Measurements from ENCODE around the gene JPH4.
"Not testable (repeated sequence)": the region's sequence is repeated elsewhere in the genome, so short reads cannot be mapped to it uniquely, and the experiment has no call there.

JPH4 gene

GRCh38 chr14:23590198-23590597 lies 11.6 kb upstream of the JPH4 start:
- no peak overlapping the region for H3K27ac ChIP-seq (ENCODE audit: low read depth, low read length, severe bottlenecking)
- H3K36me3 ChIP-seq (ENCODE audit: control insufficient read depth, insufficient read depth, low read length), result no peaks in the 10 kb centered on the region
- H3K9me3 ChIP-seq (ENCODE audit: control insufficient read depth, low read length), result no peaks in the 10 kb centered on the region
- no peak overlapping the region for H3K4me3 ChIP-seq (ENCODE audit: extremely low read depth, insufficient read depth, low read length, poor library complexity, severe bottlenecking)
- 82 to 100% methylated on average over 1 to 2 of the region's 4 CpGs for WGBS, 2 experiments (ENCODE audit: insufficient coverage in 2 of 2)
- no peaks in the 10 kb centered on the region for H3K4me1 ChIP-seq (ENCODE audit: control insufficient read depth, insufficient read depth, low read length, poor library complexity, severe bottlenecking)

GRCh38 chr14:23589606-23590005 lies 11.0 kb upstream of the JPH4 start:
- H3K36me3 ChIP-seq (ENCODE audit: control insufficient read depth, insufficient read depth, low read length), result no peaks in the 10 kb centered on the region
- no peak overlapping the region for H3K27ac ChIP-seq (ENCODE audit: low read depth, low read length, severe bottlenecking)
- no peaks in the 10 kb centered on the region for H3K4me1 ChIP-seq (ENCODE audit: control insufficient read depth, insufficient read depth, low read length, poor library complexity, severe bottlenecking)
- WGBS, 2 experiments (ENCODE audit: insufficient coverage in 2 of 2), result 100% methylated on average over 1 to 2 of the region's 2 CpGs
- H3K9me3 ChIP-seq (ENCODE audit: control insufficient read depth, low read length), result no peaks in the 10 kb centered on the region
- H3K4me3 ChIP-seq (ENCODE audit: extremely low read depth, insufficient read depth, low read length, poor library complexity, severe bottlenecking), result no peak overlapping the region

DNA sequence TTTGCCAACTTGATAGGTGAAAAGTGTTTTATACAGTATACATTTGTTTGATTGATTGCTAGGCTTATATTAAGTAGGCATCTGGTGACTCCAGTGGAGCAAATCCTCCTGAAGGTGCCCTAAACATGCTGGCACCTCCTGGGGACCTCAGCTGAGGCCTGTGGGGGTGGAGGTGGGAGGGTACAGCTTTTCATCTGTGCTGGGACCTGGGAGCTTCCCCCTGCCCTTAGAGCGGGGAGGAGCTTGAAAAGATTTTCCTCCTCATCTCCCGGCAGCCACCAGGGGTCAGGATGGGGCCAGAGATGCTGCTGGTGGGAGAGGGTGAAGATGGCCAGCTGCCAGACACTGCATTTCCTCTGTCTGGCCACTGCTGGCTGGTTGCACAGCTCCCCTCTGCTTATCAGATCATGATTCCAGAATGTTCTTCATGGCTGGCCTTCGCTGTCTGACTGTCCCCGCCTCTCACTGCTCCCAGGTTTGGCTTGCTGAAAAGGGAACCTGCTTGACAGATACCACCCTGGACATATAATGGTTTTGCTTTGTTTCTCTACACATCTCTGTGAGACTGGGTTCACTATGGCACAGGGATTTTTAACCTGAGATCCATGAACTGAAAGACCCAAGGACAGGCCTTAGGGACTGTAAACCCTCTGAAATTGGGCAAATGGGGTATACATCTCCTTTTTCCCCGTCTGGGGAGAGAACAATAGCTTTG lies 10.5 kb upstream of the JPH4 start:
- Histone ChIP-seq H3K4me1 (ENCODE audit: control insufficient read depth, insufficient read depth, low read length, poor library complexity, severe bottlenecking) (no peaks in the 10 kb centered on the region), H3K9me3 (ENCODE audit: control insufficient read depth, low read length) (no peaks in the 10 kb centered on the region), H3K27ac (ENCODE audit: low read depth, low read length, severe bottlenecking) (no peak overlapping the region), H3K36me3 (ENCODE audit: control insufficient read depth, insufficient read depth, low read length) (no peaks in the 10 kb centered on the region), H3K4me3 (ENCODE audit: extremely low read depth, insufficient read depth, low read length, poor library complexity, severe bottlenecking) (no peak overlapping the region)
- 0 to 15% methylated on average over 3 to 5 of the region's 5 CpGs for whole genome bisulfite sequencing, 2 experiments (ENCODE audit: insufficient coverage in 2 of 2)

- not testable (repeated sequence) for H3K27ac ChIP-seq (ENCODE audit: low read depth, low read length, severe bottlenecking); H3K36me3 ChIP-seq (ENCODE audit: control insufficient read depth, insufficient read depth, low read length); H3K4me3 ChIP-seq (ENCODE audit: extremely low read depth, insufficient read depth, low read length, poor library complexity, severe bottlenecking); H3K9me3 ChIP-seq (ENCODE audit: control insufficient read depth, low read length); H3K4me1 ChIP-seq (ENCODE audit: control insufficient read depth, insufficient read depth, low read length, poor library complexity, severe bottlenecking)
- whole genome bisulfite sequencing, 2 experiments (ENCODE audit: insufficient coverage in 2 of 2), result 92 to 97% methylated on average over 9 to 16 of the region's 26 CpGs
These were observed 6.1 kb upstream of the JPH4 start for GRCh38 chr14:23584527-23585203.

DNA sequence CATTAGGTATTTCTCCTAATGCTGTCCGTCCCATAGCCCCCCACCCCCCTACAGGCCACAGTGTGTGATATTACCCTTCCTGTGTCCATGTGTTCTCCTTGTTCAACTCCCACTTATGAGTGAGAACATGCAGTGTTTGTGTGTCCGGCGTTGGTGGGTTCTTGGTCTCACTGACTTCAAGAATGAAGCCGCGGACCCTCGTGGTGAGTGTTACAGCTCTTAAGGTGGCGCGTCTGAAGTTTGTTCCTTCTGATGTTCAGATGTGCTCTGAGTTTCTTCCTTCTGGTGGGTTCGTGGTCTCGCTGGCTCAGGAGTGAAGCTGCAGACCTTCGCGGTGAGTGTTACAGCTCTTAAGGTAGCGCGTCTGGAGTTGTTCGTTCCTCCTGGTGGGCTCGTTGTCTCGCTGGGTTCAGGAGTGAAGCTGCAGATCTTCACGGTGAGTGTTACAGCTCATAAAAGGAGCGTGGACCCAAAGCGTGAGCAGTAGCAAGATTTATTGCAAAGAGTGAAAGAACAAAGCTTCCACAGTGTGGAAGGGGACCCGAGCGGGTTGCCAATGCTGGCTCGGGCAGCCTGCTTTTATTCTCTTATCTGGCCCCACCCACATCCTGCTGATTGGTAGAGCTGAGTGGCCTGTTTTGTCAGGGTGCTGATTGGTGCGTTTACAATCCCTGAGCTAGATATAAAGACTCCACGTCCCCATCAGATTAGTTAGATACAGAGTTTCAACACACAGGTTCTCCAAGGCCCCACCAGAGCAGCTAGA lies 5.4 kb upstream of the JPH4 start:
- WGBS, 2 experiments (ENCODE audit: insufficient coverage in 2 of 2), result 93 to 96% methylated on average over 15 to 17 of the region's 25 CpGs
- H3K36me3 ChIP-seq (ENCODE audit: control insufficient read depth, insufficient read depth, low read length); H3K4me1 ChIP-seq (ENCODE audit: control insufficient read depth, insufficient read depth, low read length, poor library complexity, severe bottlenecking); H3K4me3 ChIP-seq (ENCODE audit: extremely low read depth, insufficient read depth, low read length, poor library complexity, severe bottlenecking); H3K27ac ChIP-seq (ENCODE audit: low read depth, low read length, severe bottlenecking); H3K9me3 ChIP-seq (ENCODE audit: control insufficient read depth, low read length): not testable (repeated sequence)

DNA sequence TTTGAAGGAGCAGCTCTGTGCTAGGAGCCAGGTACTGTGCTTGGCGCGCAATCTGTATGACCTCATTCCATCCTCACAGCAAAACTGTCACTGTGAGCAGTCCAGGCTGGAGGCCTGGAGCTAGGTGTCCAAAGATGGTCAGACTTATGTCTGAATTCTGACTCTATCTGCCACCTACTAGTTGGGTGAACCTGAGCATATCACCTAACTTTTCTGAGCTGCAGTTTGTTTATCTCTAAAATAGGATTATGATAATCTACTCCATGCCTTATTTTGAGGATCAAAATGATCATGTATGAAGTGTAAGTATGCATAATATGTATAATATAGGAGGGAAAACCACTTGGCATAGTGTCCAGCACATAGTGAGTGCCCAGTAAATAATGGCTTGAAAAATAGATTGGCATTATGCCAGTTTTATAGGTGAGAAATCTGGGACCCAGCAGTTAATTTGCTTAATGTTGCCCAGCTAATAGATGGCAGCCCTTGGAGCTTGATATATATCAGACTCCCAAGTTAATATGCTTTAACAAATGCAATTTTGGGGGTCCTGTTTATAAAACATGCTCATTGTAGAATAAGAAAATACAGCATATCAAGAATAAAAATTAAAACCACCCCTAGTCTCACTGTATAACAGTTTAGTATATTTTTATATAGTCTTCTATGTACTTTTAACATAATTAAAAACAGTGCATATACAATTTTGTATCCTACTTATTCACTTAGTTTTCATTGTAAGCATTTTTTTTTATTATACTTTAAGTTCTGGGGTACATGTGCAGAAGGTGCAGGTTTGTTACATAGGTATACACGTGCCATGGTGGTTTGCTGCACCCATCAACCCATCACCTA lies 4.5 kb upstream of the JPH4 start:
- peaks cover 3% of the 10 kb centered on the region for H3K4me1 ChIP-seq (ENCODE audit: control insufficient read depth, insufficient read depth, low read length, poor library complexity, severe bottlenecking)
- WGBS, 2 experiments (ENCODE audit: insufficient coverage in 2 of 2), result 100% methylated on average over 2 of the region's 3 CpGs
- H3K36me3 ChIP-seq (ENCODE audit: control insufficient read depth, insufficient read depth, low read length), result no peaks in the 10 kb centered on the region
- H3K9me3 ChIP-seq (ENCODE audit: control insufficient read depth, low read length), result no peaks in the 10 kb centered on the region
- H3K4me3 ChIP-seq (ENCODE audit: extremely low read depth, insufficient read depth, low read length, poor library complexity, severe bottlenecking), result no peak overlapping the region
- H3K27ac ChIP-seq (ENCODE audit: low read depth, low read length, severe bottlenecking), result no peak overlapping the region

GRCh38 chr14:23580948-23581281 lies 2.3 kb upstream of the JPH4 start:
- Histone ChIP-seq H3K4me3 (ENCODE audit: extremely low read depth, insufficient read depth, low read length, poor library complexity, severe bottlenecking) (no peak overlapping the region), H3K9me3 (ENCODE audit: control insufficient read depth, low read length) (no peaks in the 10 kb centered on the region)
- 93 to 99% methylated on average over 4 to 6 of the region's 8 CpGs for WGBS, 2 experiments (ENCODE audit: insufficient coverage in 2 of 2)

GRCh38 chr14:23580152-23580926 lies 1.7 kb upstream of the JPH4 start:
- no peak overlapping the region for H3K27ac ChIP-seq (ENCODE audit: low read depth, low read length, severe bottlenecking)
- WGBS, 2 experiments (ENCODE audit: insufficient coverage in 2 of 2), result 92 to 93% methylated on average over 13 to 18 of the region's 24 CpGs
- H3K36me3 ChIP-seq (ENCODE audit: control insufficient read depth, insufficient read depth, low read length), result no peaks in the 10 kb centered on the region

More at GRCh38 chr14:23580948-23581281, 2.3 kb upstream of the JPH4 start:
- Histone ChIP-seq H3K27ac (ENCODE audit: low read depth, low read length, severe bottlenecking) (no peak overlapping the region), H3K36me3 (ENCODE audit: control insufficient read depth, insufficient read depth, low read length) (no peaks in the 10 kb centered on the region), H3K4me1 (ENCODE audit: control insufficient read depth, insufficient read depth, low read length, poor library complexity, severe bottlenecking) (peaks cover 3% of the 10 kb centered on the region)

DNA sequence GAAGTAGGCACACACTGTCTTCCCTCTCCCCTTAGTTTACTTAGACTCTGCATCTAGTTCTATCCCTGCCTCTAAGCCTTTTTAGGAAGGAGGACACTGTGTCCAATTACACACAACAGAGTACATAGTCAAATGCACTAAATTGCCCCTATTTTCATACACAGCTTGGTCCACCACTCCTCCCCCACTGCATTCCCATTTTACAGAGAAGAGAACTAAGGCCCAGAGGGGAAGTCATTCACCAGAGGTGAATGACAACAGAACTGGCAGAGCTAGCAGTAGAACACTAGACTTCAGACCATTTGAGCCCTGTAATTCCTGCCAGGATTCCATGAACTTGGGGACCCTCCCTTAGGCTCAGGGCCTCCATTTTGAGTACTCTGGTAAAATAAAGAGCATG lies 1.1 kb upstream of the JPH4 start:
- Histone ChIP-seq H3K27ac (ENCODE audit: low read depth, low read length, severe bottlenecking) (no peak overlapping the region), H3K4me3 (ENCODE audit: extremely low read depth, insufficient read depth, low read length, poor library complexity, severe bottlenecking) (no peak overlapping the region), H3K36me3 (ENCODE audit: control insufficient read depth, insufficient read depth, low read length) (no peaks in the 10 kb centered on the region), H3K9me3 (ENCODE audit: control insufficient read depth, low read length) (no peaks in the 10 kb centered on the region), H3K4me1 (ENCODE audit: control insufficient read depth, insufficient read depth, low read length, poor library complexity, severe bottlenecking) (peaks cover 3% of the 10 kb centered on the region)

More at GRCh38 chr14:23580152-23580926, 1.7 kb upstream of the JPH4 start:
- H3K4me3 ChIP-seq (ENCODE audit: extremely low read depth, insufficient read depth, low read length, poor library complexity, severe bottlenecking), result no peak overlapping the region
- H3K4me1 ChIP-seq (ENCODE audit: control insufficient read depth, insufficient read depth, low read length, poor library complexity, severe bottlenecking), result peaks cover 3% of the 10 kb centered on the region
- no peaks in the 10 kb centered on the region for H3K9me3 ChIP-seq (ENCODE audit: control insufficient read depth, low read length)

GRCh38 chr14:23579311-23579630 lies 681 bp upstream of the JPH4 start:
- H3K36me3 ChIP-seq (ENCODE audit: control insufficient read depth, insufficient read depth, low read length), result no peaks in the 10 kb centered on the region
- H3K4me3 ChIP-seq (ENCODE audit: extremely low read depth, insufficient read depth, low read length, poor library complexity, severe bottlenecking), result no peak overlapping the region
- H3K9me3 ChIP-seq (ENCODE audit: control insufficient read depth, low read length), result no peaks in the 10 kb centered on the region
- H3K27ac ChIP-seq (ENCODE audit: low read depth, low read length, severe bottlenecking), result no peak overlapping the region
- 54 to 80% methylated on average over 1 to 2 of the region's 3 CpGs for WGBS, 2 experiments (ENCODE audit: insufficient coverage in 2 of 2)
- H3K4me1 ChIP-seq (ENCODE audit: control insufficient read depth, insufficient read depth, low read length, poor library complexity, severe bottlenecking), result peaks cover 3% of the 10 kb centered on the region
